COR-L47 (cell line): ENCODE measurements around the gene CCNK.

ENCODE experiments used
- DNase-seq: peaks from one replicate; lab custom pipeline; 2025; lab: John Stamatoyannopoulos, UW

The CCNK gene

DNA sequence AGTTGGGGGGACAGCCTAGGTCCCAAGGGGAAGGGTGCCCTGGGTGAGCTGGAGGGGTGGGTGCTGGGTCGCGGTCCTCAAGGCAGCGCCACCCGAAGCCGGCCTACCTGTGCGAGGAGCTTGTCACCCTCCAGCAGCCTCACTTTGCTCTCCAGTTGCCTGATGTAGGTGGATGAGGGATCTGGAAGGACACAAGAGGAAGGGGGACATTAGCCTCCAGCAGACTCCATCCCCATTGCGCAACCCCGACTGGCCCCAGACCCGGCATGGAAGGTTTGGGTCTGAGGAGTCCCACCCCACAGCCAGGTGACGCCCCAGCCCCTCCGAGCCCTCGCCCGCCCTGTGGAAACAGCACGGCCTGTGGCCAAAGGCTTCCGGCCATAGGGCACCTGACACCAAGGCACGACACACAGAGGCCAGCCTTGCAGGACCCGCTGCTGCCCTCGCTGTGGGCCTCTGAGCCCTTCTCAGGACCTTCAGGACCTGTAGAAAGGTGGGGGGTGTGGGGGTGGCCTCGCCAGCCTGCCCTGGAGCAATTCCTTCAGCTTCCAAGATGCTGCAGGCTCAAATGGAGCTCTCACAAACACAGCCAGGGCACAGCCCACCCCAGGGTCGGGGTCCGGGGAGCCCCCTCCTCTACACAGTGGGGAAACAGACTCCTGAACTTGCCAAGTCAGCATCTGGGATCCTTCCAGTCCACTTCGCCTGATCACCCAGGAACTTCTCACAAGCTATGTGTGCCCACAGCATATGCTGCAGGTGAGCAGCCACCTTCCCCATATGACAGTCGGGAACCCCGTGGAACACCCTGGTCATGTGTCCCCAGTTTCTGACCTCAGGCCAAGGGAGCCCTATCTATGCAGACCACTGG lies 54.9 kb downstream of the CCNK start:
- DNase-seq = no peak

DNA sequence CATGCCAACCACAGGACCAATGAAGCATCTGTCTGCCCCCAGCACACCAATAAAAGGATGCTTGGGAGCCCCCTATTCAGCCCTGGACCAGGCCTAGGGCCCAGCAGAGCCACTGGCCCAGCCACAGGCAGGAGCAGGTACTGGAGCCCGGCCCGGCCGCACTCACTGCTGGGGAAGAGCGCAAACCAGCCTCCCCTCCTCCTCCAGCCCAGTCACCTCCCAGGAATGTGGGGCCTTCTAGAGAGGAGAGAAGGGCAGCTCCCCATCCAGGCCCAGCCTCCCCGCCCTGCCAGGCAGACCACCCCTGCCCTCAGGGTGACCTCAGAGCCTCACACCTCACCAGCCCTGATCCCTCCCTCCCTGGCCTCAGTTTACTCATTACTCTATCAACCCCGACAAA lies 56.2 kb downstream of the CCNK start:
- no peak for DNase-seq

DNA sequence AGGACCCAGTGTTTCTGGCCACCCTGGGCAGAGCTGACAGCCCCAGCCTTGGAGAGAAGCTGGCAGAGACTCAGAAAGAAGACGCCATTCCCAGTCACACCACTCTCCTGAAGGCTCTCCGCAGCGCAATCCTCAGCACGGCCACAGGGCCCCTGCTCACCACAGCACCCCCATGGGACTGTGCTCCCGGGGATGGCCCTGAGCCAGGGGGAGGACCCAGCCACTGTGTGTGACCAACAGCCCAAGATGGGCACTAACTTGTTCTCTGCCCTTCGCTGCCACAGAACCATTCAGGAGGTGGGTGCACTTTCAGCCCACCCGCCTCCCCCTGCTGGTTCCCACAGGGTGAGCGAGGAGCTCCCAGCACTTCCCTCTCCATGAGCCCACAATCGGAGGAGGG lies 57.1 kb downstream of the CCNK start:
- peak; percentile 19 for DNase-seq

DNA sequence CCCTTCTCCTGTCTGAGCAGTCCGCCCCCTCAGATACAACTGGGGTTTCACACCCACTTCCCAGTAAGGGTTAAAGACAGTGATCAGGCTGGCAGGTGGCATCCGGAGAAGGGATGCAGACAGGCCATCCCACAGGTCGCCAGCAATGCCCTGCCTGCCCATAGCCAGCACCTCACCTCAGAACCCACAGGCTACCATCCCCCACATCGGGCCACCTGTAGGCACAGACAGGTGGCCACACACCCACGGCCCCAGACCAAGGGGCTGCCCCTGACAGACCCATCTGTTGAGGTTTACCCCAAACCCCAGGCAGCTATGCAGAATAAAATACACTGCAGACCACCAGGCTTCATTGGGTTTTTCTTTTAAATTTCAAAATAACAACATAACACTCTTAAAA lies 57.5 kb downstream of the CCNK start:
- DNase-seq = no peak

DNA sequence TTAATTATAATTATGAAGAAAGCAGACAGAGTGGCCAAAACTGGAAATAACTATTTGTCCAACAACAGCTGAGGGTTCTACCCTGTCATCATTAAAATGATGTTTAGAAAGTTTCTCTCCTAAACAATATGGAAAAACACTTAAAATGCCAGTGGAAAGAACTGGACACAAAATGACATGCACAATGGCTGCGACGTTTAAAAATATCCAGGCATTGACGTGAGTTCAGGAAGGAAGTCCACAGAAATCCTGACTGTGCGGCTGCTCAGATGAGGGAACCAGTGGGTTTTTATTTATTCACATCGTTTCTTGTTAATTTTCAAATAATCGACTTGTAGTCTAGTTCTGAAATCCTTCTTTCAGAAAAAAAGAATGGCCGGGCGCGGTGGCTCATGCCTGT lies 58.3 kb downstream of the CCNK start:
- no peak for DNase-seq

DNA sequence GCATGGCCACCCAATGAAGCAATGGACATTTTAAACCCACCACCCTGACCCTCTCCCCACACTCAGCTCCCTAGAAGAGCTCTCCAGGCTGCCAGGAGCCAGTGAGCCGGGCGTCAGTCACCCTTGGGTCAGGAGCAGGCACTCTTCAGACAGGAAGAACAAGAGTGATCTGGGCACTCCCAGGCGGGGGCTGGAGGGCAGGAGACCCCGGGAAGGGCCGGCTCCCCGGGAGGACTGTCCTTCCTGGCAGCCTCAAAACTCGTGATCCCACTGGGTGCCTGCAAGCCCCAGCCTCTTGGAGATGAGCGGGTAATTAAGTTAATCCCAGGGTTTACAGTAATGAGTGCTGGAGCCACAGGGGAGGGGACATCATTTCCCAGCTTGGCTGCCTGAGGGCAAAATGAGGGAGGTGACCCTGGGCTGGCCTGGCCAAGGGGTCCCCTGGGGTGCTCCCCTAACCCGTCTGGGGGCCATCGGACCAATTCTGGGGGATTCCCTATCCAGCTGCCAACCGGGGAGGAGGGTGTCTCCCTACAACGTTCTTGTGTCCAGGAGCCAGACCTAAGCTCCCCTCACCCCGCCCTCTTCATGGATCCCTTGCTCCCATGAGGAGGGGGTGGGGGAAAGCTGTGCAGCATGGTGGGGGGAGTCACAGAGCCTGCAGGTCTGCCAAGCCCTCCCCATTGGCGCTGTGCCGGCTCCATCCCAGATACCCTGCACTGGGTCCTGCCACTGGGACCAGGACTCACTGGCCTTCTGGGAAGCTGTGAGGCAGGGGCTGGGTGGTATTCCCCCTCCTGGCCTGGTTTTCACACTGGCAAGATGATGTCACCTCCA lies 59.2 kb downstream of the CCNK start:
- peak; percentile 27 for DNase-seq

DNA sequence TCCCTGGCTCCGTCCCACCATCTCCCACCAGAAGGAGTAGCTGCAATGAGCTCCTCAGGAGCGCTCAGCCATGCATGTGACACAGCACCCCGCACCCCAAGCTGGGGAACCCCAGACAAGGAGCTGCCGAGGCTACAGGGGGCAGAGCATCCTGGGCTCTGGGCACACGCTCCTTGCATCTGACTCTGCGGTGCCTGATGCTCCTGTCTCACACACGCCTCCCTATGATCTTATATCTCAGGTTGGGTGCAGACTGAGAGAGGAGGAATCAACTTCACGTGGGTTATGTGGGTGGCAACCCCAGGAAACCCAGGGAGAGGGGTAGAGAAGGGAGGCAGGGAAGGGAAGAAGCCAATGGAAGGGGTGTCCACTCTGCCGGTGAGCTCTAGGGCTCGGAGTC lies 60.0 kb downstream of the CCNK start:
- no peak for DNase-seq

DNA sequence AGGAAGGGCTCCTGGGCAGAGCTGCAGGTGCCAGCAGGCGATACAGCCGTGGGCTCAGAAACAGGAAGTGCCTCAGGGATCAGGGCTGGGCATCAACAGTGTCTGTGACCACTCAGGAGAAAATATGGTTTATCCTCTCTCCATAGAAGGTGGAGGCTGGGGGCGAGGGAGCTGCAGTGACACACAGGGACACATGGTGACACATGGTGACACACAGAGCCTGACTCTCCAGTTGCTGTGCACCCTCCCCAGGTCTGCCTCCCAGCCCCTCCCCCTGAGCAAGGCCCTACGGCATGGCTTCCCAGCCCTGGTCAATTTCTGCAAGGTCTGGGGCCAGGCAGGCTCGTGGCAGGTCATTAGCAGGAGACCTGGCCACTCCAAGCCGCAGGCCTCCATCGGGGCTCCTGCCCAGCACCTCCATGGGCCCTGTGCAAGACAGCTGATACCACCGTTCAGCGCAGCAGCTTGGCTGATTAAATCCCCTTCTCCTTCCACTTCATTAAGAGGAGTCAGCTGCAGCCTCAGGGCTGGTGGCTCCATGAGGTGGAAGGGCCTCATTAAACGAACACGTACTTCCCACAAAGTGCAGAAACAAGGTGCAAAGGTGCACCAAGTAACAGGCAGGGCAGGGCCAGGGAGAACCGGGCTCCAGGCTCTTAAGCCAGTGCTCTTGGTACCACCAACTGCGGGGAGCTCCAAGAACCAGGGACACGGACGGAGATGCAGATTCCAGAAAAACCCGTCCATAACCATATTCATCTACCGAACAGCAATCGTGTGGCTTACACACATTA lies 60.7 kb downstream of the CCNK start:
- peak; percentile 34 for DNase-seq

DNA sequence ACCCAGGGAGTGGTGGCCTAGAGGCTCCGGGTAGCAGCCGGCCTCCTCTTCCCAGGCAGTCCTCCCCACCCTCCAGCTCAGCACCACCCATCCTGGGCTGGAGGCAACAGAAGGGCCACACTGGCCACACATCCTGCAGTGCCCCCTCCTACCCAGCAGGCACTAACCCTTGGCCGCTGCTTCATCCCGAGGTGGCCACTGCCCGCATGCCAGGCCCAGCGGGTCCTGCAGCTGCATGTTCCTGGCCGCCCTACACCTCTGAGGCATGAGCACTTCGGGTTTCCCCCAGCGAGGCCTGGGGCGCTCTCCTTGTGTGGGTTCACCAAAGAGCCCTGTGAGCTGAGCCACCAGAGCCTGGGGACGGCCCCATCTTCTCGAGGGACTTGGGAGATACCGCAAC lies 61.4 kb downstream of the CCNK start:
- DNase-seq = no peak

DNA sequence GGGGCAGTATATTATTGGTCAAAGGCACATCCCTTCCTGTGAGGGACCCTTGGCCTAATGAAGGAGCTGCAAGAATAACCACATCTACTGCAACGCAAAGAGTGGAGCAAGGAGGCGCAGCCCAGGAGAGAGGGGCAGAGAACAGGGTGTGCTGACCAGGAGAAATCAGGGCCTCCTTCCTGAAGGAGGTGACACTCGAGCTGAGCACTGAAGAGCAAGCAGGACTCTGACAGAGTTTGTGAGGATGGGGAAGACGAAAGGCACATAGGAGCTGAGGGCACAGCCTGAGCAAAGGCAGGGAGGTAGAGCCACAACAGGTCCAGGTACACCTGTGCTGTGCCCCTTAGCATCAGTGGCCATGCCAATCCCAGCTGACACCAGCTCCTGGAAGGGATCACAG lies 62.2 kb downstream of the CCNK start:
- no peak for DNase-seq

DNA sequence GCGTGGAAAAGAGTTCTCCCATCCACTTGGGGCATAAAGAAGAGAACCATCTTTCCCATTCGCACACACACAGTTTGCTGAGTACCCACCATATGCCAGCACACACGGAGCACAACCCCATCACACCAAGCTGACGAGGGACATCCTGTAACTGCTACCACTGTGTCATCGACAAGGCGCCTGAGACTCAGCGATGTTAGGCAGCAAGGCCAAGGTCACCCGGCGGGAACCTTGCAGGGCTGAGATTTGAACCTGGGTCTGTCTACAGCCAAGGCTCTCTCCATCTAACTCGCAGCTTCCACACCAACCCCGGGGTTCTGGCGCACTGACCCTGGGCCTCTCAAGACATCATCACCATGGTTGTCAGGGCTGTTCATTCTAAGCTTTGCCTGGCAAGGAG lies 62.8 kb downstream of the CCNK start:
- no peak for DNase-seq

DNA sequence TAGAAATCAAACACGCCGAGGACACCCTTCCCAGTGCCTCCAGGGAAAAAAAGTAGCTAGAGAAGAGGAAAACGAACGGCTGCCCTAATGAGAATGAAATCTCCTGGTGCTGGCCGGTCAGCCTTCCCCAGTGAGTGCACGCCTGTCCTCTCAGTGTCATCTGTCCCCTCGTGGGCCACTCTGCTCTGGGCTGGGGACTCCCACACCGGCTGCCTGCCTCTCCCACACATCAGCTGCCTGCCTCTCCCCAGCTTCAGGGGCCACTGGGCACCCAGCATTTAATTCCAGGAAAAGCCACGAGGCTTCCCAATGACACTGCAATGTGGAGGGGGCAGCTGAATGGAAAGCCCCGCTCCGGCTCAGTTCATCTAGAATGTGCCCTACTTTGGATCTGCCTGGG lies 63.8 kb downstream of the CCNK start:
- no peak for DNase-seq

DNA sequence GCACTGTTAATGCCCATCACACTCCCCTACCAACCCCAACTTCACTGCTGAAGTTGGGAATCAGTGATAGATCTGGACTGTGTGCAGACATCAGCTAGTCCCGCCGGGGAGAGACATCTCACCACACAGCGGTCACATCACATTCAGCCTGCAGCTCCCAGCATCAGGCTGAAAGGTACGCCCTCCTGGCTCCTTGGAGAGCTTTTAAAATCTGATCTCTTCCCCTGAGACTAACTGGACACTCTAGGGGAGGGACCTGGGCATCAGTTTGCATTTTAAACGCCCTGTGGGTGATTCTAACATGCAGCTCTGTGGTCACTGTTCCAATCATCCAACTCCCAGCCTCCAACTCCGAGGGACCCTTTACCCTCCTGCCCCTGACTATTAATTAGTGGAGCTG lies 64.4 kb downstream of the CCNK start:
- DNase-seq = no peak

DNA sequence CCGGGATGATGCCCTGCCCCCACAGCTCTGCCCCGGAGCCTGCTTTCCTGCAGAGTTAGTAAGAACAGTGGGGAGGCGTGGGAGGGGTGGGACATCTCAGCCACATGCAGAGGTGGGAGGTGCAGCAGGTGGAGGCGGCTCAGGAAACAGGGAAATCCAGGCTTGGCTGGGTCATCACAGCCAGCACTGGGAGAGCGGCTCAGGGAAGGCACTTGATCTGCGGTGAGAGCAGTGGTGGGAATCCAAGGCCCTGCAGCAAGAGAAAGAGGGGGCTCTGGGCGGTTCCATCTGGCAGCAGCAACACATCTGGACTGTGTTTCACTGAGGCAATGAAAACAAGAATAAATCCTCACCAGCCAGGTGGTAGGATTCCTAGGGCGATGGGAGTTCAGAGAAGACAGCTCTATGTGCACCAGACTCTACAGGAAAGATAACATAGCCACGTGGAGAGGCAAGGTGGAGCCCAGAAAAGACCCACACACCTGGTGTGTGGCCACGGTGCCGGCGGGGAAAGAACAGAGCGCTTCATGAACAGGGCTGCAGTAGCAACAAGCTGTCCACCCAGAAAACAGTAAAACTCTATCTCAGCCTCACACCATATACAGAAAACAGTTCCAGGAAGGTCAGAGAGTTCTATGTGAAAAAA lies 65.1 kb downstream of the CCNK start:
- peak; percentile 75 for DNase-seq

DNA sequence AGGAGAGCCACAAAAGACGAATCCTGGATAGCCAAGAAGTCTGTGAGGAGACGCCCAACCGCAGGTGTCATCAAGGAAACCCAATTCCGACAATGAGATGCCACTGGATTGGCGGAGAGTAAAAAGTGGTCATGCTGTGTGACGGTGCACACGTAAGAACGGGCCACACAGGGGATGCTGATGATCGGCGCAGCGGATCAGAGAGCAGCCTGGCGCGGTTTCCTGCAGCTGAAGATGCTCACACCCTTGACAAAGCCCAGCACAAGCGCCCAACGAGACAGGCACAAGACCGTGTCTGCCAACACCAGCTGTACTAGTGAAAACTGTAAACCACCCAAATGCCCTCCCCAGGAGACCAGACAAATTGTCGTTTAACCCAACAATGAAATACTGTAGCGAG lies 67.0 kb downstream of the CCNK start:
- peak; percentile 81 for DNase-seq

DNA sequence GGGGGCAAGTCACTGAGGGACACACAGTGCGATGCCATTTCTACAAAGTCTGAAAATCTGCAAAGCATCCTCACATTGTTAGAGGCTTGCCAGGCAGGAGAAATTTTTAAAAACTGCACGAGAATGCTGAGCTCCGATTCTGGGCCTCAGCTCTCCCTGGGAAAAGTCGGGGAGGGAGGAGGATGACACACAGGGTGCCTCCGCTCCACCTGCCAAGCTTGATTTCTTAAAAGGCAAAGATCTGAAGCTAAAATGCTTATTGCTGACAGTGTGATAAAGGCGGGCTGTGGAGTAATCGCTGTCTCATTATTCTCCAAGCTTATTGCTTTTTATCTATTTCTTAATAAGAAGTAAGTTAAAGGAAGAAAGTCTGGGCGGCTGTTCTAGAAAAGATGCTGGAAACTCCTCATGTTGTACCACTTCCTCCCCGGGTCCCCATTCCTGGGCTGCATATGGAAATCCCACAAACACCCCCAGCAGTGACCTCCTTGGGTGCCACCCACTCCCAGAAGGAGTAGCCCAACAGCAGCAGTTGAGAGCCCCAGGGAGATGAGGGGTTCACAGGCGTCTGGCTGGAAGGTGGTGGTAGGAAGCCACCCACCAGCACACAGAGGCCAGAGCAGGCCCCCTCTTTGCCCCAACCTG lies 67.8 kb downstream of the CCNK start:
- DNase-seq = no peak

DNA sequence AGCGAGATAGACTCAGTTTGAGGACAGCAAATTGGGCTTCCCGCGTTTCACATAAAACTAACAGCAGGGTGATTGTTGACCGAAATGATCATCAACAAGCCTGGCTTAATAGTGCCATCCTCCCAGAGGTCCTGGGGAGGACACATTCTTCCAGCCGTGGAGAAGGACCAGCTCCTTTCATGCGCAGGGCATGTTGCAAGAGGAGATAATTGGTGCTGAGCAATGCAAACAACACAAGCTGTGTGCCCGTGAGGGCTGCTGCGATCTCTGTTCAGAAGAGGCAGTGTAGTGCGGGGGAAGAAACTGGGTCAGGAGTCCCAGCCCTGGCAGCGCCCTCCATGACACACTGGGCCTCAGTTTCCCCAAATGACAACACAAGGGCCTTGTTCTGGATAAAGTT lies 68.5 kb downstream of the CCNK start:
- DNase-seq = peak; percentile 80

DNA sequence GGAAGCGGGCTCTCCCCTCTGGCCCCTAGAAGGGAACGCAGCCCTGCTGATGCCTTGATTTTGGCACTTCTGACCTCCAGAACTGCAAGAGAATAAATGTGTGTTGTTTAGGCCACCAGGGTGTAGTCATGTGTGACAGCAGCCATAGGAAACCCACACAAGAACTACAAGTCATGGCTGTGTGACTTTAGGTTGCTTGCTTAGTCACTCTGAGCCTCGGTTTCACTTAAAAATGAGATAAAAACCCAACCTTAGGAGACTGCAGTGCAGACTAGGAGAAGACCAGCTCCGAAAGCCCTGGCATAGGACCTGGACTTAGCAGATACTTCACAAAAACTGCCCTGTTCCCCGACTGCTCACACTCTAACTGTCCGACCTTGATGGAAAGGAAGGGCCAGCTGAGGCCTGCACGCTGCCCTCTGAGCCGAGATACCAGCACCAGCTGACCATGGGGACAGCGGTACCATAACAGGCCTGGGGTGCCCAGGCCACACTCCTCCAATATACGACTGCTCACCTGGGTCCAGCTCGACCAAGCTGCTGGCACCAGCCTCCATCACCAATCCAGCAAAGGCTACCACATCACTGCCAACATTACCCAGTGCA lies 69.3 kb downstream of the CCNK start:
- no peak for DNase-seq

DNA sequence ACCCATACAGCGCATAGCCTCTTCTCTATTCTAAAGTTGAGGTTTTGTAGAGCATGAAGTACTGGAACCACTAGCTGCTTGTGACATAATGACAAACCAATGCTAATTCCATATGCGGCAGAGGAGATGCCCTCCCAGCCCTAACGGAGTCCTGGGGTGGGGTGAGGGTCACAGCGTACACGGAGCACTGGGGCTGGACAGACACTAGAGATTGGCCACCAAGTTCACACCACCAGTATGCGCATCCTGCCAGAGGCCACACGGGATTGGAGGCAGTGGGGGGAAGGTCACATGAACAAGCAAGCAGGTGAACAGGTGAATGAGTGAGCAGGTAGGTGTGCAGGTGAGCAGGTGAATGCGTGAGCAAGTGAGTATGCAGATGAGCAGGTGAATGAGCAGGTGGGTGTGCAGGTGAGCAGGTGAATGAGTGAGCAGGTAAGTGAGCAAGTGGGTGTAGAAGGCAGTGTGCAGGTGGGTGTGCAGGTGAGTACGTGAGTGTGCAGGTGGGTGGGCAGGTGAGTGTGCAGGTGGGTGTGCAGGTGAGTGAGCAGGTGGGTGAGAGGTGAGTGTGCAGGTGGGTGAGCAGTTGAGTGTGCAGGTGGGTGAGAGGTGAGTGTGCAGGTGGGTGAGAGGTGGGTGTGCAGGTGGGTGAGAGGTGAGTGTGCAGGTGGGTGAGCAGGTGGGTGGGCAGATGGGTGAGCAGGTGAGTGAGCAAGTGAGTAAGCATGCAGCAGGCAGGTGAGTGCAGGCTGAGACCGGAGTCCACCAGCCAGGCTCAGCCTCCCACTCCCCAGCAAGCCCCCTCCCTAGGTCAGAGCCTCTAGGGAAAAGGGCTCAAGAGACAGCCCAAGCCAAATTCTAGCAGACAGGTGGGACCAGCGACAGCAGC lies 70.1 kb downstream of the CCNK start:
- DNase-seq = no peak

DNA sequence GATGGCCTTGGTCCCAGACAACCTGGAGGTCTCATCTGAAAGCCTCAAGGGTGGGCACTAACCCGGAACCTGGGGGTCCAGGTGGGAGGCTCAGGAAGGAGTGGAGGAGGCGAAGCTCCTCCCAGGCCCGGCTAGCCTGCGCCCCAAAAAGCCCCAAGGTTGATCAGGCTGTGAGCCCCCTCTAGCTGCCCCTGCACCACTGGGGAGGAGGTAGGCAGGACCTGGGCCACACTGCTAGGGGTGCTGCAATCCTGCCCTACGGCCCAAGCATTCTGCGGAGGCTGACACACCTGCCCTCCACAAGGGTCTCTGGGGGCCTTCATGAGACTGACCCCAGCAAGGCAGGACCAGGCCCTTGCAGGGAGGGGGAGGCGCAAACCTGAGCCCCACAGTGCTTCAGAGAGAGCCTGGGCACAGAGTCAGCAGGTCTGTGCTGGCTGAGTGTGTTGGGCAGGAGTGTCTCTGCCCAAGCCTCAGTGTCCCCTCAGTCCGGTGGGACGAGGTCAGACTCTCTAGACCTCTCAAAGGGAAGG lies 70.9 kb downstream of the CCNK start:
- DNase-seq = no peak
